Thoracic aorta (tissue), 2 donors: Measurements from ENCODE around the gene SCN1B. TPM values are rescaled to one million over a fixed set of nuclear protein-coding genes. Genes with fewer than 3 reads are reported as not detected.
"Not testable (repeated sequence)": the region's sequence is repeated elsewhere in the genome, so short reads cannot be mapped to it uniquely, and the experiment has no call there.

ENCODE experiments used
- ATAC-seq: fragments of 150-250 bp; one replicate; pipeline ENCODE4 v1.8.0; 2017; ENCODE audit warnings: low read depth; ENCODE audit not compliant: insufficient number of reproducible peaks, low FRiP score
- DNase-seq: peaks from one replicate; pipeline ENCODE4 v3.0.0-alpha.2; 2020; ENCODE audit warnings: low spot score
- H3K27ac ChIP-seq, 2 donors: fragments of 200-600 bp; sonication (generic); 1 replicate in 1 of 2; 2 replicates in 1 of 2; pipeline ENCODE4 v1.5.1; 2016; ENCODE audit warnings: mild to moderate bottlenecking in 2 of 2, moderate library complexity in 2 of 2
- H3K27me3 ChIP-seq: fragments of 200-600 bp; sonication (generic); replicated peaks from 2 replicates; pipeline ENCODE4 v1.6.0; 2016; ENCODE audit warnings: mild to moderate bottlenecking; ENCODE audit not compliant: insufficient read depth
- H3K36me3 ChIP-seq: fragments of 200-600 bp; sonication (generic); one replicate; pipeline ENCODE4 v1.5.1; 2016
- H3K4me1 ChIP-seq, 2 donors: fragments of 200-600 bp; sonication (generic); 1 replicate in 1 of 2; 2 replicates in 1 of 2; pipeline versions ENCODE4 v1.5.1 to v1.6.0; 2016; ENCODE audit warnings: low read depth in 2 of 2, mild to moderate bottlenecking in 1 of 2; ENCODE audit not compliant: control insufficient read depth in 1 of 2
- H3K4me3 ChIP-seq: fragments of 200-600 bp; sonication (generic); 2 replicates; pipeline ENCODE4 v1.5.1; 2016; ENCODE audit warnings: mild to moderate bottlenecking
- H3K9me3 ChIP-seq: fragments of 200-600 bp; sonication (generic); 2 replicates; pipeline ENCODE4 v1.5.1; 2016
- CTCF ChIP-seq: fragments of 200-600 bp; sonication (generic); IDR thresholded peaks from one replicate; pipeline ENCODE4 v1.5.1; 2019; ENCODE audit warnings: antibody characterized with exemption
- total RNA-seq, 2 donors: library from RNA; depleted of rRNA; stranded (reverse); fragments of >200 nt; gene quantifications; one replicate each; pipeline versions ENCODE4 v1.1.0 to v1.2.3, GENCODE V29; 2016

SCN1B gene
- total RNA-seq, 2 donors from 2014 or later: 25.1 to 26.0 TPM

GRCh38 chr19:34988119-34988518 is 42.2 kb upstream of the SCN1B start:
- no peak for DNase-seq
- TF ChIP-seq CTCF: no peak

GRCh38 chr19:34989298-34989697 is 41.0 kb upstream of the SCN1B start:
- Histone ChIP-seq H3K36me3 (no peaks in the 10 kb centered on the region), H3K4me3 (no peak overlapping the region), H3K27ac (no peak overlapping the region), H3K27me3 (no peaks in the 10 kb centered on the region), H3K4me1 (peaks cover 0 to 10% of the 10 kb centered on the region in 2 donors), H3K9me3 (no peaks in the 10 kb centered on the region)
- TF ChIP-seq CTCF: no peak
- DNase-seq: no peak
- no peak for ATAC-seq

More at GRCh38 chr19:34988119-34988518, 42.2 kb upstream of the SCN1B start:
- no peaks in the 10 kb centered on the region for H3K9me3 ChIP-seq
- ATAC-seq: no peak
- no peak overlapping the region for H3K4me3 ChIP-seq
- H3K27ac ChIP-seq: no peak overlapping the region
- H3K27me3 ChIP-seq: no peaks in the 10 kb centered on the region
- H3K4me1 ChIP-seq: peaks cover 0 to 8% of the 10 kb centered on the region in 2 donors
- no peaks in the 10 kb centered on the region for H3K36me3 ChIP-seq

DNA sequence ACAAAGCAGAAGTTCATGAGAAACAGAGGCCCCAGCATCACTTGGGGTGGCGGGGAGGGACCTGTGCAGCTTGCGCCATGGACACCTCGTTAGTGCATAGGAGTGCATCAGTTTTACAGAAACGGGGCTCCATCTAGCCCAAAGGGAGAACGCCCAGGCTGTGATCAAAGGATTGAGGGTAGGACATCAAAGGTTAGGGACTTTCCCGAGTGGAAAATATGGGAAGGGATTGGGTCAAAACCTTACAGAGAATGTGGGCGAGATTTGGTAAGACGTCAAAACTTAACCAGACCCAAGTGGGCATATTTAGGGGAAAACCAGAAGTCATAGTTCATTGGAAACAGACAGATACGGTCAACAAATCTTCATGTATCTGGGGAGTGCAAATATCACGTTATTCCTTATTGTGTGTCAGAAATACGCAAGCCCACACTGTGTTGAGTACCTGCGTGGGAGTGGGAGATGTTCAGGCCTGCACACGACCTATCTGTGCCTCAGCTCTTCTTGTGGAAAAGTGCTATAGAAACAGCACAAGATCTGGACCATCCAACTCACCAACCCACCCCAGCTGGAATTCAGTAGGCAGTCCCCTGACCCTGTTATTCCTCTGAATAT is 39.6 kb upstream of the SCN1B start:
- H3K36me3 ChIP-seq: no peaks in the 10 kb centered on the region
- no peak overlapping the region for H3K27ac ChIP-seq
- H3K4me3 ChIP-seq: no peak overlapping the region
- TF ChIP-seq CTCF: no peak
- H3K27me3 ChIP-seq: no peaks in the 10 kb centered on the region
- peaks cover 0 to 18% of the 10 kb centered on the region in 2 donors for H3K4me1 ChIP-seq
- DNase-seq (no peak), ATAC-seq (no peak)
- no peaks in the 10 kb centered on the region for H3K9me3 ChIP-seq

GRCh38 chr19:34991542-34992333 is 38.5 kb upstream of the SCN1B start:
- no peaks in the 10 kb centered on the region for H3K36me3 ChIP-seq
- H3K4me1 ChIP-seq: peaks cover 0 to 24% of the 10 kb centered on the region in 2 donors
- H3K4me3 ChIP-seq: no peak overlapping the region
- no peaks in the 10 kb centered on the region for H3K27me3 ChIP-seq
- no peaks in the 10 kb centered on the region for H3K9me3 ChIP-seq
- DNase-seq: no peak
- no peak for TF ChIP-seq CTCF
- ATAC-seq: no peak
- H3K27ac ChIP-seq: no peak overlapping the region

DNA sequence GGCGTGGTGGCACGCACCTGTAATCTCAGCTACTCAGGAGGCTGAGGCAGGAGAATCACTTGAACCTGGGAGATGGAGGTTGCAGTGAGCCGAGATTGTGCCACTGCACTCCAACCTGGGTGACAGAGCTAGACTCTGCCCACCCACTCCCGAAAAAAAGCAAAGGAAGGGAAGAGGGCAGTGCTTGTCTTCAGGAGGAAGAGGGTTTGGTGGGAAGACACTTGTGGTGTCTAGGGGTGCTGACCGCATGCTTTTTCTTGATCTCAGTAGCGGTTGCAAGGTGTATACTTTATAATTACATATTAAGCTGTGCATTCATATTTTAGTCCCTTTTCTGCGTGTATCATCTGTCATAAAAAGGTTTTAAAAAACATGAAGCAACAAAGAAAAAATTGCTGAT is 37.7 kb upstream of the SCN1B start:
- ATAC-seq, H3K9me3 ChIP-seq, H3K4me3 ChIP-seq, H3K27ac ChIP-seq, DNase-seq, H3K27me3 ChIP-seq, H3K36me3 ChIP-seq: not testable (repeated sequence)
- peaks cover 3 to 32% of the 10 kb centered on the region in 2 donors for H3K4me1 ChIP-seq
